22Rv1 (cell line): ENCODE results near the gene VASN.
"Not testable (repeated sequence)": the region's sequence is repeated elsewhere in the genome, so short reads cannot be mapped to it uniquely, and the experiment has no call there.

ENCODE experiments used
- H3K27ac ChIP-seq: fragments of 450-650 bp; 2 replicates; pipeline ENCODE4 v1.5.1; 2017
- CTCF ChIP-seq: fragments of 450-650 bp; IDR thresholded peaks from 2 replicates; pipeline ENCODE4 v1.5.1; 2017; ENCODE audit warnings: mild to moderate bottlenecking
- ZFX ChIP-seq: fragments of 450-650 bp; IDR thresholded peaks from 2 replicates; pipeline ENCODE4 v1.6.1; 2017; ENCODE audit warnings: antibody characterized with exemption, borderline replicate concordance

The VASN gene

DNA sequence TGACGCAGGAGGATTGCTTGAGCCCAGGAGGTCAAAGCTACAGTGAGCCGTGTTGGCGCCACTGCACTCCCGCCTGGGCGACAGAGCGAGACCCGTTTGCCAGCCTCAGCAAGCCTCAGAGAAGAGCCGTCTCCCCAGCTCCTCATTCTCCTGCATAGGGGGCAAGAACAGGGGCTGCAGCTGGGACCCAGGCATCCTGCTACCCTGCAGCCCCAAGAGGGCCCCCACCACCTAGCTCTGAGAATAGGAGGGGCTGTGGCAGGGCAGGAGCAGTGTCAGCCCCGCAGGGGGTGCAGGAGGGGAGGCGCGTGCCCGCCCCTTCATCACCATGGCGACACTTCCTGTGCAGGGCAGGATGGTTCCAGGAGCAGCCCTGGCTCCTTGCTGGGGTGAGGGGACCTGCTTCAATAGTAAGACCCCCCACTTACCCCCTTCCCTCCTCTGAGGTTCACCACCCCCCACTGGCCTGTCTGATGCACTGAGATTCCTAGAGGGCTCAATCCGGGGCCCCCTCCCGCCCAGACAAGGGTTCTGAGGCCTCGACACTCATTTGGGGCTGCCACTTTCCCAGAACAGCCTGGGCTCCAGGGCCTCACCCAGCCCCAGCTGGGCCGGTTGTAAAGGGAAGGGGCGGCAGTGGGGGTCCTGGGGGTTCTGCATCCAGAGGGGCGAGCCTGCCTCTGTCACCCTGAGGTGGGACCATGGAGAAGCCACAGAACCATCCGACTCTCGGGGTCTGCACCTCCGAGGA, 20.2 kb downstream of the VASN start:
- TF ChIP-seq ZFX (no peak), CTCF (no peak)
- no peak overlapping the region for H3K27ac ChIP-seq

GRCh38 chr16:4392382-4393239, 21.0 kb downstream of the VASN start:
- TF ChIP-seq CTCF (no peak), ZFX (no peak)
- no peak overlapping the region for H3K27ac ChIP-seq

- no peak overlapping the region for H3K27ac ChIP-seq
- no peak for TF ChIP-seq ZFX
- TF ChIP-seq CTCF: no peak
Observed at GRCh38 chr16:4393240-4393600, 21.6 kb downstream of the VASN start.

- H3K27ac ChIP-seq: not testable (repeated sequence)
Observed at GRCh38 chr16:4393850-4394249, 22.2 kb downstream of the VASN start.

- H3K27ac ChIP-seq: no peak overlapping the region
Observed at GRCh38 chr16:4395055-4395726, 23.5 kb downstream of the VASN start.

GRCh38 chr16:4399001-4399730, 27.5 kb downstream of the VASN start:
- no peak for TF ChIP-seq ZFX
- TF ChIP-seq CTCF: no peak
- H3K27ac ChIP-seq: no peak overlapping the region

More at GRCh38 chr16:4395055-4395726, 23.5 kb downstream of the VASN start:
- TF ChIP-seq ZFX (no peak), CTCF (no peak)

- H3K27ac ChIP-seq: no peak overlapping the region
- TF ChIP-seq ZFX (no peak), CTCF (no peak)
Observed at GRCh38 chr16:4401094-4401501, 29.4 kb downstream of the VASN start.
